ENCODE data around the gene CTDNEP1.
A peak's percentile ranks its signal among the peaks of the same experiment; 100 is the strongest.

CTDNEP1 gene

GRCh38 chr17:7215136-7215638 is 36.3 kb downstream of the CTDNEP1 start:
- no peak for DNase-seq (ENCODE audit: low read depth)

GRCh38 chr17:7214300-7215135 is 37.0 kb downstream of the CTDNEP1 start:
- DNase-seq (ENCODE audit: low read depth): peak; percentile 80

- no peak for DNase-seq (ENCODE audit: low read depth)
Observed at GRCh38 chr17:7213895-7214299, 37.6 kb downstream of the CTDNEP1 start.

- DNase-seq (ENCODE audit: low read depth): no peak
Observed at GRCh38 chr17:7211491-7212273, 39.9 kb downstream of the CTDNEP1 start.

GRCh38 chr17:7208754-7209460 is 42.6 kb downstream of the CTDNEP1 start:
- no peak for DNase-seq (ENCODE audit: low read depth)

GRCh38 chr17:7208027-7208571 is 43.4 kb downstream of the CTDNEP1 start:
- no peak for DNase-seq (ENCODE audit: low read depth)

GRCh38 chr17:7207120-7208001 is 44.2 kb downstream of the CTDNEP1 start:
- no peak for DNase-seq (ENCODE audit: low read depth)

GRCh38 chr17:7205561-7205960 is 46.0 kb downstream of the CTDNEP1 start:
- DNase-seq (ENCODE audit: low read depth): no peak

GRCh38 chr17:7204828-7205461 is 46.6 kb downstream of the CTDNEP1 start:
- no peak for DNase-seq (ENCODE audit: low read depth)

- DNase-seq (ENCODE audit: low read depth): no peak
Observed at GRCh38 chr17:7204336-7204735, 47.2 kb downstream of the CTDNEP1 start.

- DNase-seq (ENCODE audit: low read depth): no peak
Observed at GRCh38 chr17:7203391-7203790, 48.1 kb downstream of the CTDNEP1 start.

- no peak for DNase-seq (ENCODE audit: low read depth)
Observed at GRCh38 chr17:7196651-7197401, 54.7 kb downstream of the CTDNEP1 start.

- DNase-seq (ENCODE audit: low read depth): no peak
Observed at GRCh38 chr17:7195971-7196370, 55.6 kb downstream of the CTDNEP1 start.

Data from GM04503 (cell line).